B cell (primary cell): ENCODE results near the gene ENTPD1. TPM values are rescaled to one million over a fixed set of nuclear protein-coding genes. Genes with fewer than 3 reads are reported as not detected.

ENCODE experiments used
- ATAC-seq: fragments of 200-7000 bp; cut with Tn5 transposase; one replicate; pipeline ENCODE4 v1.10.0; 2021; ENCODE audit warnings: low read depth, mild to moderate bottlenecking, moderate number of reproducible peaks, moderate library complexity
- CTCF ChIA-PET: fragments of 350-600 bp; sonication (Branson Sonifier 250); formaldehyde crosslinking; loops from one replicate; lab custom pipeline; 2021; ENCODE audit warnings: antibody characterized with exemption, inconsistent platforms; lab: Charles Lee
- POLR2A ChIA-PET: fragments of 350-600 bp; sonication (Branson Sonifier 250); formaldehyde crosslinking; loops from one replicate; lab custom pipeline; 2021; ENCODE audit warnings: antibody characterized with exemption; lab: Charles Lee
- DNase-seq: peaks from one replicate; pipeline ENCODE4 v3.0.0; 2013
- H2AFZ ChIP-seq: 2 replicates; pipeline ENCODE4 v1.6.1; 2012; ENCODE audit warnings: mild to moderate bottlenecking, low read depth, low read length; ENCODE audit not compliant: insufficient read depth, poor library complexity, severe bottlenecking
- H3K27ac ChIP-seq, 2 donors: 1 replicate in 1 of 2; 2 replicates in 1 of 2; pipeline ENCODE4 v1.5.1; 2012 to 2013; ENCODE audit warnings: low read length in 2 of 2, mild to moderate bottlenecking in 2 of 2, moderate library complexity in 1 of 2
- H3K27me3 ChIP-seq, 4 experiments: fragments of 200-600 bp in 1 of 4; sonication (generic) in 1 of 4; replicated peaks in 1 of 4; 1 replicate in 2 of 4; 2 replicates in 2 of 4; pipeline versions ENCODE4 v1.6.1 to v1.7.0; 2013 to 2016; ENCODE audit warnings: low read length in 3 of 4, mild to moderate bottlenecking in 2 of 4, mixed read lengths in 1 of 4, moderate library complexity in 1 of 4; ENCODE audit not compliant: insufficient read depth in 4 of 4, control insufficient read depth in 3 of 4; ENCODE audit errors: control extremely low read depth in 1 of 4
- H3K36me3 ChIP-seq, 2 experiments: replicated peaks in 1 of 2; 1 replicate in 1 of 2; 2 replicates in 1 of 2; pipeline versions ENCODE4 v1.6.1 to v1.7.1; 2013; ENCODE audit warnings: low read length in 1 of 2; ENCODE audit not compliant: insufficient read depth in 2 of 2, control insufficient read depth in 1 of 2; ENCODE audit errors: control extremely low read depth in 1 of 2, extremely low read depth in 1 of 2
- H3K4me1 ChIP-seq, 2 donors: fragments of 200-600 bp in 1 of 2; sonication (generic) in 1 of 2; 1 replicate in 1 of 2; 2 replicates in 1 of 2; pipeline versions ENCODE4 v1.5.1 to v1.6.1; 2013 to 2017; ENCODE audit warnings: low read length in 2 of 2; ENCODE audit not compliant: control insufficient read depth in 2 of 2, insufficient read depth in 2 of 2
- H3K4me2 ChIP-seq: replicated peaks from 2 replicates; pipeline ENCODE3; 2012; ENCODE audit warnings: mild to moderate bottlenecking, low read depth, low read length; ENCODE audit not compliant: poor library complexity, severe bottlenecking
- H3K4me3 ChIP-seq, 5 experiments: fragments of 200-600 bp in 1 of 5; sonication (generic) in 1 of 5; 1 replicate in 3 of 5; 2 replicates in 2 of 5; pipeline versions ENCODE4 v1.5.1 to v1.7.0; 2011 to 2016; ENCODE audit warnings: low read length in 4 of 5, mild to moderate bottlenecking in 4 of 5, low read depth in 2 of 5, control low read depth in 1 of 5, moderate library complexity in 1 of 5; ENCODE audit not compliant: insufficient read depth in 1 of 5; ENCODE audit errors: control extremely low read depth in 1 of 5, extremely low read depth in 1 of 5
- H3K79me2 ChIP-seq: fragments of 200-600 bp; sonication (generic); one replicate; pipeline ENCODE4 v1.6.0; 2016; ENCODE audit warnings: low read length; ENCODE audit not compliant: control insufficient read depth, insufficient read depth
- H3K9ac ChIP-seq: fragments of 200-600 bp; sonication (generic); 2 replicates; pipeline ENCODE4 v1.6.1; 2017; ENCODE audit warnings: mild to moderate bottlenecking, low read length, moderate library complexity
- H3K9me3 ChIP-seq, 3 donors: one replicate each; pipeline versions ENCODE4 v1.6.1 to v1.7.1; 2013; ENCODE audit warnings: low read length in 2 of 3; ENCODE audit not compliant: control insufficient read depth in 2 of 3, insufficient read depth in 1 of 3; ENCODE audit errors: control extremely low read depth in 1 of 3
- H4K20me1 ChIP-seq: 2 replicates; pipeline ENCODE4 v1.6.0; 2012; ENCODE audit warnings: mild to moderate bottlenecking, low read length; ENCODE audit not compliant: insufficient read depth, control insufficient read depth, poor library complexity, severe bottlenecking
- H3K27ac Mint-ChIP-seq: one replicate; pipeline ENCODE4 v1.8.0; 2021; ENCODE audit warnings: mixed read lengths
- H3K27me3 Mint-ChIP-seq: one replicate; pipeline ENCODE4 v1.8.0; 2021; ENCODE audit warnings: mixed read lengths
- H3K4me1 Mint-ChIP-seq: one replicate; pipeline ENCODE4 v1.8.0; 2021; ENCODE audit warnings: mixed read lengths
- H3K4me3 Mint-ChIP-seq: one replicate; pipeline ENCODE4 v1.8.0; 2021; ENCODE audit warnings: mixed read lengths
- H3K9me3 Mint-ChIP-seq: one replicate; pipeline ENCODE4 v1.8.0; 2022; ENCODE audit warnings: mixed read lengths; ENCODE audit not compliant: insufficient read depth
- CTCF ChIP-seq: fragments of 200-600 bp; IDR thresholded peaks from one replicate; pipeline ENCODE4 v1.8.0; 2022; ENCODE audit warnings: antibody characterized with exemption, mild to moderate bottlenecking
- EZH2 ChIP-seq: IDR thresholded peaks from 2 replicates; pipeline ENCODE4 v1.6.1; 2012; ENCODE audit warnings: borderline replicate concordance, low read depth, mild to moderate bottlenecking, moderate library complexity, low read length; ENCODE audit not compliant: insufficient read depth, poor library complexity, severe bottlenecking
- WGBS: methylation state at CpG from one replicate; pipeline ENCODE4 v1.1.5; 2013; ENCODE audit warnings: missing lambda C conversion rate; ENCODE audit not compliant: insufficient coverage; 5-methylcytosine and 5-hydroxymethylcytosine counted together
- intact Hi-C: fragments of 100-400 bp; cut with micrococcal nuclease; formaldehyde crosslinking; loops from one replicate; pipeline ENCODE4 v1.10.0; 2022
- polyA plus RNA-seq: library from polyadenylated mRNA; depleted of rRNA; stranded (reverse); fragments of >200 nt; gene quantifications from 2 replicates; pipeline ENCODE4 v1.2.3, GENCODE V29; 2012
- total RNA-seq, 2 donors: library from RNA; stranded (reverse); fragments of 120-200 nt in 1 of 2; gene quantifications; 1 replicate in 1 of 2; 2 replicates in 1 of 2; pipeline versions ENCODE4 v1.2.3 to v1.2.4, GENCODE V29; 2013 to 2022

The ENTPD1 gene
- total and polyA plus RNA-seq, 2 donors (not counting 1 experiment from before 2014, with no cell fraction given), result 25.9 to 96.3 TPM

- CTCF ChIA-PET, result interaction anchor here (1.0 to 4.3 kb wide), 3 partner anchors 28 to 120 kb away, joined by 3 to 18 read pairs (median 5); partner anchors contain the start of gene TCTN3
- Mint-ChIP-seq H3K27ac (no peak overlapping the region), H3K4me3 (no peak overlapping the region), H3K4me1 (peaks cover 63% of the 10 kb centered on the region), H3K27me3 (no peaks in the 10 kb centered on the region), H3K9me3 (no peaks in the 10 kb centered on the region)
- Histone ChIP-seq H3K9ac (no peak overlapping the region), H2AFZ (no peak overlapping the region), H3K27me3 (no peaks in the 10 kb centered on the region), H3K4me2 (no peak overlapping the region), H3K27ac (no peak overlapping the region), H3K4me3 (no peak overlapping the region), H3K4me1 (peaks cover 26 to 45% of the 10 kb centered on the region in 2 donors), H4K20me1 (no peaks in the 10 kb centered on the region), H3K79me2 (peaks cover 57% of the 10 kb centered on the region), H3K36me3 (peaks cover 2 to 24% of the 10 kb centered on the region in 2 experiments), H3K9me3 (peaks cover 0 to 9% (median 0%) of the 10 kb centered on the region in 3 donors)
- TF ChIP-seq CTCF (no peak), EZH2 (no peak)
- WGBS, result no CpG with 5 or more reads among the region's 3 CpGs
- ATAC-seq, result no peak
- no peak for DNase-seq
- intact Hi-C loops, result no loop called here
- POLR2A ChIA-PET, result no interaction called here
These were observed 57.2 kb downstream of the ENTPD1 start for GRCh38 chr10:95813054-95813685.

- DNase-seq, result no peak
- WGBS, result 81% methylated on average over 4 of the region's 7 CpGs
- CTCF ChIA-PET, result interaction anchor here (1.0 to 4.3 kb wide), 5 partner anchors 14 to 121 kb away, joined by 3 to 18 read pairs (median 3); partner anchors contain the start of gene TCTN3
- Histone ChIP-seq H3K4me1 (peaks cover 27 to 46% of the 10 kb centered on the region in 2 donors), H3K4me2 (peak overlapping the region; percentile 21), H2AFZ (no peak overlapping the region), H4K20me1 (no peaks in the 10 kb centered on the region), H3K27ac (no peak overlapping the region), H3K9me3 (peaks cover 0 to 9% (median 0%) of the 10 kb centered on the region in 3 donors), H3K36me3 (peaks cover 2 to 20% of the 10 kb centered on the region in 2 experiments), H3K4me3 (no peak overlapping the region), H3K27me3 (no peaks in the 10 kb centered on the region), H3K79me2 (peaks cover 53% of the 10 kb centered on the region), H3K9ac (no peak overlapping the region)
- no peaks in the 10 kb centered on the region for H3K27me3 Mint-ChIP-seq
- peak; percentile 45 for ATAC-seq
- intact Hi-C loops, result no loop called here
- peak overlapping the region; percentile 52 for H3K4me3 Mint-ChIP-seq
- H3K9me3 Mint-ChIP-seq, result no peaks in the 10 kb centered on the region
- H3K27ac Mint-ChIP-seq, result peak overlapping the region; percentile 28
- H3K4me1 Mint-ChIP-seq, result peaks cover 67% of the 10 kb centered on the region
- TF ChIP-seq EZH2 (no peak), CTCF (no peak)
- POLR2A ChIA-PET, result no interaction called here
These were observed 58.2 kb downstream of the ENTPD1 start for GRCh38 chr10:95814011-95814727.
